MM.1S (cell line): ENCODE results near the gene GAS2L2.
A peak's percentile ranks its signal among the peaks of the same experiment; 100 is the strongest.

Source experiments
- DNase-seq: peaks from one replicate; pipeline ENCODE4 v3.0.0-alpha.2; 2015
- H2AFZ ChIP-seq: fragments of 300-600 bp; sonication (generic); 2 replicates; pipeline ENCODE4 v1.6.0; 2016; ENCODE audit warnings: antibody characterized with exemption, low read length
- H3F3A ChIP-seq: fragments of 300-600 bp; sonication (generic); 2 replicates; pipeline ENCODE4 v1.6.1; 2016; ENCODE audit warnings: mild to moderate bottlenecking, antibody characterized with exemption, low read length, moderate library complexity, mixed read lengths; ENCODE audit not compliant: insufficient read depth
- H3K27ac ChIP-seq: fragments of 300-600 bp; sonication (generic); 2 replicates; pipeline ENCODE4 v1.5.1; 2016; ENCODE audit warnings: mild to moderate bottlenecking, low read length
- H3K27me3 ChIP-seq: fragments of 300-600 bp; sonication (generic); replicated peaks from 2 replicates; pipeline ENCODE4 v1.6.0; 2016; ENCODE audit warnings: low read length; ENCODE audit not compliant: insufficient read depth
- H3K36me3 ChIP-seq: fragments of 300-600 bp; sonication (generic); replicated peaks from 2 replicates; pipeline ENCODE4 v1.6.1; 2016; ENCODE audit warnings: mild to moderate bottlenecking, low read length, mixed read lengths; ENCODE audit not compliant: insufficient read depth
- H3K4me1 ChIP-seq: fragments of 300-600 bp; sonication (generic); 2 replicates; pipeline ENCODE4 v1.6.1; 2016; ENCODE audit warnings: low read length, mixed read lengths
- H3K4me2 ChIP-seq: fragments of 300-600 bp; sonication (generic); 2 replicates; pipeline ENCODE4 v1.6.0; 2016; ENCODE audit warnings: low read depth, low read length
- H3K4me3 ChIP-seq: fragments of 300-600 bp; sonication (generic); 2 replicates; pipeline ENCODE4 v1.5.1; 2016; ENCODE audit warnings: low read length, mixed read lengths
- H3K79me2 ChIP-seq: fragments of 300-600 bp; sonication (generic); 2 replicates; pipeline ENCODE4 v1.6.1; 2016; ENCODE audit warnings: mixed run types, low read length, mixed read lengths
- H3K9ac ChIP-seq: fragments of 300-600 bp; sonication (generic); 2 replicates; pipeline ENCODE4 v1.6.1; 2016; ENCODE audit warnings: low read length, mixed read lengths
- H3K9me2 ChIP-seq: fragments of 300-600 bp; sonication (generic); replicated peaks from 2 replicates; pipeline ENCODE4 v1.6.1; 2016; ENCODE audit warnings: mild to moderate bottlenecking, low read length, mixed read lengths; ENCODE audit not compliant: insufficient read depth
- H3K9me3 ChIP-seq: fragments of 300-600 bp; sonication (generic); replicated peaks from 2 replicates; pipeline ENCODE4 v1.6.1; 2016; ENCODE audit warnings: mild to moderate bottlenecking, low read length, mixed read lengths; ENCODE audit not compliant: insufficient read depth
- H4K20me1 ChIP-seq: fragments of 300-600 bp; sonication (generic); 2 replicates; pipeline ENCODE4 v1.6.1; 2016; ENCODE audit warnings: mild to moderate bottlenecking, low read length, moderate library complexity, mixed read lengths; ENCODE audit not compliant: insufficient read depth
- EZH2 ChIP-seq: fragments of 300-600 bp; sonication (generic); optimal IDR thresholded peaks from 2 replicates; pipeline ENCODE3; 2017; ENCODE audit warnings: low read depth, mild to moderate bottlenecking, antibody characterized with exemption, low read length, mixed read lengths
- EZH2phosphoT487 ChIP-seq: fragments of 300-600 bp; sonication (generic); IDR thresholded peaks from 2 replicates; pipeline ENCODE4 v1.6.1; 2018; ENCODE audit warnings: antibody characterized with exemption, low read length
- TF ChIP-seq, protein P1 (sequence below): fragments of 300-600 bp; sonication (generic); IDR thresholded peaks from 2 replicates; pipeline ENCODE4 v1.5.1; 2016; ENCODE audit warnings: antibody characterized with exemption, low read length, mixed read lengths

GAS2L2 gene

DNA sequence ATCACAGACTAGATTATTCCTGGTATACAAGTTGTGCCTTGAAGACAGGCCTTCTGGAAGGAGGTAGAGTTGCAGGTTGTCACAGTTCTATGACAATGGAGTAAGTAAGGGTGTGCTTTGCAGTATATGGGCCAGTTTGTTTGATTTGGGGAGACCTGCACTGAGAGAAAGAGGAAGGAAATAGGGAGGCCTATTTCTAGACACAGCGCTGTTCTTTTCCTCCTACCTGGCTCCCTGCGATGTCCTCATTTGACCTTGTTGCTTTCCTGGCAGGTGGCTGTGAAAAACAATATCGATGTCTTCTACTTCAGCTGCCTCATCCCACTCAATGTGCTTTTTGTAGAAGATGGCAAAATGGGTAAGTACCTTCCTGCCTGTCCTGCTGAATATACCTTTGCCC lies 44.1 kb downstream of the GAS2L2 start:
- no peaks in the 10 kb centered on the region for H3K79me2 ChIP-seq
- H3K9me3 ChIP-seq = no peaks in the 10 kb centered on the region
- H3K27me3 ChIP-seq = no peaks in the 10 kb centered on the region
- peaks cover 10% of the 10 kb centered on the region for H3F3A ChIP-seq
- TF ChIP-seq, protein P1, sequence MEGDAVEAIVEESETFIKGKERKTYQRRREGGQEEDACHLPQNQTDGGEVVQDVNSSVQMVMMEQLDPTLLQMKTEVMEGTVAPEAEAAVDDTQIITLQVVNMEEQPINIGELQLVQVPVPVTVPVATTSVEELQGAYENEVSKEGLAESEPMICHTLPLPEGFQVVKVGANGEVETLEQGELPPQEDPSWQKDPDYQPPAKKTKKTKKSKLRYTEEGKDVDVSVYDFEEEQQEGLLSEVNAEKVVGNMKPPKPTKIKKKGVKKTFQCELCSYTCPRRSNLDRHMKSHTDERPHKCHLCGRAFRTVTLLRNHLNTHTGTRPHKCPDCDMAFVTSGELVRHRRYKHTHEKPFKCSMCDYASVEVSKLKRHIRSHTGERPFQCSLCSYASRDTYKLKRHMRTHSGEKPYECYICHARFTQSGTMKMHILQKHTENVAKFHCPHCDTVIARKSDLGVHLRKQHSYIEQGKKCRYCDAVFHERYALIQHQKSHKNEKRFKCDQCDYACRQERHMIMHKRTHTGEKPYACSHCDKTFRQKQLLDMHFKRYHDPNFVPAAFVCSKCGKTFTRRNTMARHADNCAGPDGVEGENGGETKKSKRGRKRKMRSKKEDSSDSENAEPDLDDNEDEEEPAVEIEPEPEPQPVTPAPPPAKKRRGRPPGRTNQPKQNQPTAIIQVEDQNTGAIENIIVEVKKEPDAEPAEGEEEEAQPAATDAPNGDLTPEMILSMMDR = no peak
- H3K27ac ChIP-seq = peak overlapping the region; percentile 52; the same call in 1 of the 2 replicates
- no peak overlapping the region for H2AFZ ChIP-seq
- peak overlapping the region; percentile 50 for H3K4me2 ChIP-seq
- no peaks in the 10 kb centered on the region for H3K36me3 ChIP-seq
- H3K4me1 ChIP-seq = peaks cover 37% of the 10 kb centered on the region
- H3K9me2 ChIP-seq = no peaks in the 10 kb centered on the region
- peak overlapping the region; percentile 5; the same call in 1 of the 2 replicates for H3K4me3 ChIP-seq
- H3K9ac ChIP-seq = peak overlapping the region; percentile 3; the same call in 1 of the 2 replicates
- H4K20me1 ChIP-seq = no peaks in the 10 kb centered on the region
- peak; percentile 42 for DNase-seq

DNA sequence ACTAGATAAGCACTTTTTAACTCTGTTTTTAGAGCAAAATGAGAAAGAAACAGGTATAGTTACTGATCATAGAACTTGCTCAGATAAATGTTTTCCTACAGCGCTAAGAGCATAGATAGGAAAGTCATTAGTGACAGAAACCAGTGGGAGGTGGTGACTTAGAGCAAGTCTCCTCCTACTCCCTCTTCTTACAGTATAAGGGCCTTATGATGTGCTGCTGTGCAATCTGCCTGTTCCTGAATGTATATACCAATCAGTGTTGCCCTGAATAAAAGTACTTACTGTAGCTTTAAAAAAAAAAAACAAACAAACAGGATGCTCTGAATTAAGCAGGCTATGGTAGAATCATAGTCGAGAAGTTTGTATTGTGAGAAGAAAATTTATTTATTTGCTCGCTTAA lies 44.9 kb downstream of the GAS2L2 start:
- H3K4me3 ChIP-seq = no peak overlapping the region
- peak overlapping the region; percentile 52; the same call in 1 of the 2 replicates for H3K27ac ChIP-seq
- no peaks in the 10 kb centered on the region for H3K9me2 ChIP-seq
- H2AFZ ChIP-seq = no peak overlapping the region
- H3F3A ChIP-seq = peaks cover 10% of the 10 kb centered on the region
- no peak overlapping the region for H3K9ac ChIP-seq
- H3K27me3 ChIP-seq = no peaks in the 10 kb centered on the region
- DNase-seq = peak; percentile 45
- TF ChIP-seq, protein P1 = no peak
- no peak for TF ChIP-seq EZH2
- no peak for TF ChIP-seq EZH2phosphoT487
- no peaks in the 10 kb centered on the region for H3K79me2 ChIP-seq
- H3K36me3 ChIP-seq = no peaks in the 10 kb centered on the region
- no peaks in the 10 kb centered on the region for H4K20me1 ChIP-seq
- peak overlapping the region; percentile 50; the same call in 1 of the 2 replicates for H3K4me2 ChIP-seq
- H3K9me3 ChIP-seq = no peaks in the 10 kb centered on the region
- H3K4me1 ChIP-seq = peaks cover 30% of the 10 kb centered on the region

DNA sequence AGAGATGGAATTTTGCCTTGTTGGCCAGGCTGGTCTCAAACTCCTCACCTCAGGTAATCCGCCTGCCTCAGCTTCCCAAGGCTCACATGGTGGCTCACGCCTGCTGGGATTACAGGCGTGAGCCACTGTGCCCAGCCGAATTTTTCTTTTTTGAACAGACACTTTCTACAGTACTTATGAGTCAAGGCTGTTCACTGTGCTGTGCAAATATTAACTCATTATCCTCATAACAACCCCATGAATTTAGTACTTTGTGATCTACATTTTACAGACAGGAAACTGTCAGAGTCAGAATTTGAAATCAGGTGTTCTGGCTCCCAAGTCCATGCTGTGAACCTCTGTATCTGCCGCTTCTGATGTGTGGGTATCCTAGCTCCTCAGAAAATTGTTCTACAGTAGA lies 47.3 kb downstream of the GAS2L2 start:
- Histone ChIP-seq H3K4me3 (no peak overlapping the region), H3K9me3 (no peaks in the 10 kb centered on the region), H3K9ac (no peak overlapping the region), H2AFZ (no peak overlapping the region), H4K20me1 (no peaks in the 10 kb centered on the region), H3K27me3 (no peaks in the 10 kb centered on the region), H3F3A (peaks cover 10% of the 10 kb centered on the region), H3K79me2 (no peaks in the 10 kb centered on the region), H3K27ac (no peak overlapping the region), H3K36me3 (no peaks in the 10 kb centered on the region), H3K4me2 (no peak overlapping the region), H3K4me1 (peaks cover 24% of the 10 kb centered on the region), H3K9me2 (no peaks in the 10 kb centered on the region)
- DNase-seq = no peak
- TF ChIP-seq EZH2 (no peak), EZH2phosphoT487 (no peak)
- TF ChIP-seq, protein P1 = no peak
